Thyroid gland (tissue), 4 donors: ENCODE data around the gene UBXN2A.

Experiments used
- CTCF ChIP-seq, 6 experiments: fragments of 200-600 bp in 3 of 6; fragments of 450-650 bp in 3 of 6; sonication (generic) in 3 of 6; IDR thresholded peaks; one replicate each; pipeline ENCODE4 v1.5.1; 2016 to 2019; ENCODE audit warnings: antibody characterized with exemption in 6 of 6, mild to moderate bottlenecking in 2 of 6, inconsistent platforms in 1 of 6, moderate library complexity in 1 of 6
- POLR2A ChIP-seq, 2 donors: fragments of 450-650 bp; IDR thresholded peaks; one replicate each; pipeline ENCODE4 v1.6.1; 2017; ENCODE audit warnings: antibody characterized with exemption in 2 of 2, mild to moderate bottlenecking in 2 of 2, moderate library complexity in 1 of 2

GRCh38 chr2:24012521-24013188 lies 72.4 kb downstream of the UBXN2A start:
- TF ChIP-seq CTCF (IDR thresholded peaks at IDR 0.05) (no peak), POLR2A (IDR thresholded peaks at IDR 0.05) (no peak)
